Epithelial cell of proximal tubule (primary cell): ENCODE measurements around the gene LARP1. TPM values are rescaled to one million over a fixed set of nuclear protein-coding genes. Genes with fewer than 3 reads are reported as not detected.
A peak's percentile ranks its signal among the peaks of the same experiment; 100 is the strongest.

Source experiments
- DNase-seq: peaks from one replicate; pipeline ENCODE4 v3.0.0-alpha.2; 2011; ENCODE audit warnings: low read depth
- H3K4me3 ChIP-seq: 2 replicates; pipeline ENCODE4 v1.5.1; 2011; ENCODE audit warnings: low read depth, mild to moderate bottlenecking, low read length
- total RNA-seq: library from RNA; depleted of rRNA; stranded (reverse); fragments of >200 nt; gene quantifications from 2 replicates; pipeline ENCODE4 v1.2.3, GENCODE V29; 2015
- TF ChIP-seq, protein P1 (sequence below): conservative IDR thresholded peaks from 2 replicates; pipeline ENCODE4 v1.5.1; 2012; ENCODE audit warnings: low read depth, mild to moderate bottlenecking, low read length

LARP1 gene
- total RNA-seq, 1 donor from 2014 or later = 111 TPM

DNA sequence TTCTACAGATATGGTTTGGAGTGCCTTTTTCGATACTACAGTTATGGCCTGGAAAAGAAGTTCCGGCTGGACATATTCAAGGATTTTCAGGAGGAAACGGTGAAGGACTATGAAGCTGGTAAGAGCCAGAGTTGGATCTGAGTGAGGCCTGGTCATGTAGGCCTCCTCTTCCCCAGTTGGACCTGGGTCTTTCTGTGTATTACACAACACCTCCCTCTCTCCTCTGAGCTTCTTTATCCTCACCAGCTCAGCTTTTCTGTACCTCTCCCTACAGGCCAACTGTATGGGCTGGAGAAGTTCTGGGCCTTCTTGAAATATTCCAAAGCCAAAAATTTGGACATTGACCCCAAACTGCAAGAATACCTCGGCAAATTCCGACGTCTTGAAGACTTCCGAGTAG, 56.1 kb downstream of the LARP1 start:
- DNase-seq = no peak
- TF ChIP-seq, protein P1, sequence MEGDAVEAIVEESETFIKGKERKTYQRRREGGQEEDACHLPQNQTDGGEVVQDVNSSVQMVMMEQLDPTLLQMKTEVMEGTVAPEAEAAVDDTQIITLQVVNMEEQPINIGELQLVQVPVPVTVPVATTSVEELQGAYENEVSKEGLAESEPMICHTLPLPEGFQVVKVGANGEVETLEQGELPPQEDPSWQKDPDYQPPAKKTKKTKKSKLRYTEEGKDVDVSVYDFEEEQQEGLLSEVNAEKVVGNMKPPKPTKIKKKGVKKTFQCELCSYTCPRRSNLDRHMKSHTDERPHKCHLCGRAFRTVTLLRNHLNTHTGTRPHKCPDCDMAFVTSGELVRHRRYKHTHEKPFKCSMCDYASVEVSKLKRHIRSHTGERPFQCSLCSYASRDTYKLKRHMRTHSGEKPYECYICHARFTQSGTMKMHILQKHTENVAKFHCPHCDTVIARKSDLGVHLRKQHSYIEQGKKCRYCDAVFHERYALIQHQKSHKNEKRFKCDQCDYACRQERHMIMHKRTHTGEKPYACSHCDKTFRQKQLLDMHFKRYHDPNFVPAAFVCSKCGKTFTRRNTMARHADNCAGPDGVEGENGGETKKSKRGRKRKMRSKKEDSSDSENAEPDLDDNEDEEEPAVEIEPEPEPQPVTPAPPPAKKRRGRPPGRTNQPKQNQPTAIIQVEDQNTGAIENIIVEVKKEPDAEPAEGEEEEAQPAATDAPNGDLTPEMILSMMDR = no peak
- no peak overlapping the region for H3K4me3 ChIP-seq

GRCh38 chr5:154811653-154812465, 56.7 kb downstream of the LARP1 start:
- DNase-seq = peak; percentile 25
- TF ChIP-seq, protein P1 = peak; percentile 94
- no peak overlapping the region for H3K4me3 ChIP-seq

- no peak for DNase-seq
- TF ChIP-seq, protein P1 = no peak
- no peak overlapping the region for H3K4me3 ChIP-seq
Observed at GRCh38 chr5:154813158-154813557, 58.0 kb downstream of the LARP1 start.

- H3K4me3 ChIP-seq = no peak overlapping the region
- no peak for DNase-seq
Observed at GRCh38 chr5:154813736-154814135, 58.6 kb downstream of the LARP1 start.

DNA sequence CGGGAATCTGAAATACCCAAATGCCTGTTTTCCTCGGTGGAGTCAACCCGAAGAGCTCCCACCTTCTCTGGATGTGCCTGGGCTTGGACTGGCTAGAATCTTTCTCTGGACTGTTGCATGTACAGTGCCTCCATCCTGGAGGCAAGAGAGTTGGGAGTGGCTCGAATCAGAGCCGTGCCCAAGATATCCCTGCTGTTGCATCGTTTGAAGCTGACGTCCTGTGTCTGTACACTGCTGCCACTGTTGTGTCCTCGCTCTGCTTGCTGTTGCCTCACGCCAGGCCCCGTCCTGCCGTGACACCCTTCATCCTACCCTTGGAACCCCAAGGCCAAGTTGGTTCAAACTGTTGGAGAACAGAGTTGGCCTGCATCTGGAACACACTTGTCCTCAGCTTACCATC, 59.8 kb downstream of the LARP1 start:
- no peak for DNase-seq
- TF ChIP-seq, protein P1 = no peak
- H3K4me3 ChIP-seq = no peak overlapping the region

More at GRCh38 chr5:154813736-154814135, 58.6 kb downstream of the LARP1 start:
- TF ChIP-seq, protein P1 = no peak

DNA sequence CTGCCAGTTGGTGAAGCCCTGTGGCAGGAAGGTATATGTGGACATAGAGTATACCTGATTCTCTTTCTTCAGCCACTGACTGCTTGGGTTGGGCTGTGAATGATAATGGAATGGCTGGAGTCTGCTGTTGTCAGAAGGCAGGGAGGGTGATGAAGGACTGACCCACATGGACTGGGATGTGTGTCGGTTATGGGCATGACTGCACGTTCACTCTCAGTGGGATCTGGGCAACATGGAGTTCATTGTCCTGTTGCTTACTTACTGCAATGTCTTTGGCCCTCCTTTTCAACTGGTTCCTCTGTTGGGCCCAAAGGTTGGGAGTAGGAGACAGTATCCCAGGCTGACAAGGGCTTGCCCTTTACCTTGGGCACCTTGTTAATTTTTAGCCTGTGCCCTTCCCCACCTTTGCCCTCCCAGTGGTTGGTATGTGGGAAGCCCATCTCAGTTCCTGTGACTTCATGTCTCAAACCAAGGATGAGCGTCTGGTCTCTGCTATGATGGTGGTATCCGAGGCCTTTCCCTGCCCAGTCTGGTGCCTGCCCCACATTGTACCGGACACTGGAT, 60.6 kb downstream of the LARP1 start:
- no peak overlapping the region for H3K4me3 ChIP-seq
- TF ChIP-seq, protein P1 = no peak
- no peak for DNase-seq
